NCI-H526 (cell line): Measurements from ENCODE around the gene CSNK1E.

ENCODE experiments used
- DNase-seq, 2 experiments: peaks; one replicate each; lab custom pipeline; 2025; lab: John Stamatoyannopoulos, UW

The CSNK1E gene

GRCh38 chr22:38249803-38250642 is 67.2 kb downstream of the CSNK1E start:
- DNase-seq, result no peak

- no peak for DNase-seq
Observed at GRCh38 chr22:38249301-38249700, 67.9 kb downstream of the CSNK1E start.

- no peak for DNase-seq
Observed at GRCh38 chr22:38248280-38248679, 69.0 kb downstream of the CSNK1E start.

- no peak for DNase-seq
Observed at GRCh38 chr22:38247713-38248112, 69.5 kb downstream of the CSNK1E start.

- no peak for DNase-seq
Observed at GRCh38 chr22:38246692-38247091, 70.5 kb downstream of the CSNK1E start.

- no peak for DNase-seq
Observed at GRCh38 chr22:38246046-38246658, 71.1 kb downstream of the CSNK1E start.

- no peak for DNase-seq
Observed at GRCh38 chr22:38244106-38244505, 73.1 kb downstream of the CSNK1E start.

- peak; percentile 61 to 82 for DNase-seq
Observed at GRCh38 chr22:38243007-38243765, 74.0 kb downstream of the CSNK1E start.

GRCh38 chr22:38240734-38241252 is 76.4 kb downstream of the CSNK1E start:
- DNase-seq, result no peak
